ENCODE measurements around the gene HELZ2. TPM values are rescaled to one million over a fixed set of nuclear protein-coding genes. Genes with fewer than 3 reads are reported as not detected.

HELZ2 gene
- total RNA-seq, 1 donor from 2014 or later: 28.9 TPM

DNA sequence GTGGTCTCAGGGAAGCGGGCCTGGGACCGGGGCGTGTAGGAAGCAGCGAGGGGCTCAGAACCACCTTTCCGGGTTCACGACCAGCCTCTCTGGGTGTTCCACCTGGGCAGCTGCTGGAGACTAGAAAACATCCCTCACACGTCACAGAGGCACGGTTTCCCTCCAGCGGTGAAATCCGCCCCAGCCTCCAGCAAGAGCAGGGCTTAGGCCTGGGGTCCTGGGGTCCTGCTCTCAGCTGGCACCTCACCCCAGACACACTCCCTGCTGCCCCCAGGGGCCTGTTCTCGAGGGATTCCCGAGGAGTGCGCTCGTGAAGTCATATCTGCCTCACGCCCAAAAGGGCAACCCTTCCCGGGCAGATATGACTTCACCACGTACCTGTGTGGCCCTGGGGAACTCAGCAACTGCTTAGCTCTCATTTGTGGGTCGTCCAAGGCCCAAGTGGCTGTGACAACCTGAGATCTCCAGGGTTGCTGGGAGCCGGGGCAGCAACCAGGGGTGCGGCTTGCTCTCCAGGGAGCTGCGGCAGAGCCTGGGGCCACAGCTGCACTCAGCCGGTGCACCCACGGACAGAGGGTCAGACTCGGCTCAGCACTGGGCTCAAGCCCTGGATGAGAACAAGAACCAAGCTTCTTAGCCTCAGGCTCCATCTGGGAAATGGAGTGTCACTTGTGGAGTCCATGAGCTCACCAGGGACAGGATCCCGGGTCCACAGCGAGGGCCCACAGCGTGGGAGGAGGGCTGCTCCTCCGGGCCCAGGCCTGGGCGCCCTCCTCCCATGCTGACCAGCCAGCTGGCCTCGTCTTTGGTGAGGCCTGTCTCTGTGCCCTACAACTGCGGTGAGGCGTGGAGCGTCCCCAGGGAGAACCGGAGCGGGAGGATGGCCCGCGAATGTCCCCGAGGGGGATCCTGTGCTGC is 19.4 kb downstream of the HELZ2 start:
- CTCF ChIA-PET: interaction anchor here (0.7 kb wide), 1 partner anchor 17 kb away, joined by 3 read pairs; the partner anchor contains the start of gene PTK6
- POLR2A ChIA-PET: interaction anchor here (1.0 to 4.6 kb wide), 12 partner anchors 8 to 153 kb away, joined by 3 to 42 read pairs (median 6); partner anchors contain the start of genes ARFRP1, HELZ2, PTK6 and TNFRSF6B
- H3K4me1 Mint-ChIP-seq: peaks cover 41% of the 10 kb centered on the region
- H3K27me3 Mint-ChIP-seq: no peaks in the 10 kb centered on the region
- H3K27ac Mint-ChIP-seq: peak overlapping the region; percentile 83
- DNase-seq (peak; percentile 59), ATAC-seq (ENCODE audit: low read depth) (peak; percentile 9)
- intact Hi-C loops (cut with micrococcal nuclease): loop anchor here (1.0 to 5.0 kb wide), 4 partner anchors 13 to 403 kb away; partner anchors contain the start of genes HELZ2, LIME1, SLC2A4RG and UCKL1
- TF ChIP-seq, protein P1, sequence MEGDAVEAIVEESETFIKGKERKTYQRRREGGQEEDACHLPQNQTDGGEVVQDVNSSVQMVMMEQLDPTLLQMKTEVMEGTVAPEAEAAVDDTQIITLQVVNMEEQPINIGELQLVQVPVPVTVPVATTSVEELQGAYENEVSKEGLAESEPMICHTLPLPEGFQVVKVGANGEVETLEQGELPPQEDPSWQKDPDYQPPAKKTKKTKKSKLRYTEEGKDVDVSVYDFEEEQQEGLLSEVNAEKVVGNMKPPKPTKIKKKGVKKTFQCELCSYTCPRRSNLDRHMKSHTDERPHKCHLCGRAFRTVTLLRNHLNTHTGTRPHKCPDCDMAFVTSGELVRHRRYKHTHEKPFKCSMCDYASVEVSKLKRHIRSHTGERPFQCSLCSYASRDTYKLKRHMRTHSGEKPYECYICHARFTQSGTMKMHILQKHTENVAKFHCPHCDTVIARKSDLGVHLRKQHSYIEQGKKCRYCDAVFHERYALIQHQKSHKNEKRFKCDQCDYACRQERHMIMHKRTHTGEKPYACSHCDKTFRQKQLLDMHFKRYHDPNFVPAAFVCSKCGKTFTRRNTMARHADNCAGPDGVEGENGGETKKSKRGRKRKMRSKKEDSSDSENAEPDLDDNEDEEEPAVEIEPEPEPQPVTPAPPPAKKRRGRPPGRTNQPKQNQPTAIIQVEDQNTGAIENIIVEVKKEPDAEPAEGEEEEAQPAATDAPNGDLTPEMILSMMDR (IDR thresholded peaks at IDR 0.05): no peak
- H3K9me3 Mint-ChIP-seq: no peaks in the 10 kb centered on the region
- peak overlapping the region; percentile 84 for H3K4me3 Mint-ChIP-seq
- peaks cover 8% of the 10 kb centered on the region for H3K36me3 Mint-ChIP-seq (ENCODE audit: low read depth)

DNA sequence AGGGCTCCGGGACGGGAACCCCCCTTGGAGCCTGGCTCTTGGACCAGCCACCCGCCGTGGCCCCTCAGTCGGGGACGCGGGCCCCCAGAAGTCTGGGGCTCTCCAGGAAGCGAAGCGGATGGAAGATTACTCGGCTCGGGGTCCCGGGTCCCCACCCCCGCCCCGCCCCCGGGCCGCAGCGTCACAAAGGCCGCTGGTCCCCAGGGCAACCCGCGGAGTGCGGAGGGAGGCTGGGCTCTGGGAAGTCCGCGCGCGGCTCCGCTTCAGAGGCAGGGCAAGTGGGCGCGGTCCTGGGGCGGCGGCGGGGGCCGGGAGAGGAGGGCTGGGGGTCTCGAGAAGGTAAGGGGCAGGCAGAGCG is 20.1 kb downstream of the HELZ2 start, which contains the start of gene FNDC11:
FNDC11 (plus strand) TSS at position 227 of the 358 bp plus-strand sequence. CDS start 1,505 bp downstream, outside the sequence.
- intact Hi-C loops (cut with micrococcal nuclease): loop anchor here (1.0 to 5.0 kb wide), 8 partner anchors 13 to 403 kb away; partner anchors contain the start of genes GMEB2, HELZ2, LIME1 and PPDPF
- Mint-ChIP-seq H3K27ac (peak within 1 kb of the TSS; percentile 83), H3K36me3 (ENCODE audit: low read depth) (peaks cover 5% of the 10 kb centered on the region), H3K27me3 (no peaks in the 10 kb centered on the region), H3K4me1 (peaks cover 46% of the 10 kb centered on the region), H3K4me3 (peak within 1 kb of the TSS; percentile 84), H3K9me3 (no peaks in the 10 kb centered on the region)
- ATAC-seq (ENCODE audit: low read depth) (peak; percentile 29), DNase-seq (peak; percentile 70)
- TF ChIP-seq, protein P1 (IDR thresholded peaks at IDR 0.05): no peak
- ChIA-PET CTCF (no interaction called here), POLR2A (interaction anchor here (1.0 to 4.6 kb wide), 12 partner anchors 9 to 154 kb away, joined by 3 to 42 read pairs (median 6); partner anchors contain the start of genes ARFRP1, HELZ2, PTK6 and TNFRSF6B)

DNA sequence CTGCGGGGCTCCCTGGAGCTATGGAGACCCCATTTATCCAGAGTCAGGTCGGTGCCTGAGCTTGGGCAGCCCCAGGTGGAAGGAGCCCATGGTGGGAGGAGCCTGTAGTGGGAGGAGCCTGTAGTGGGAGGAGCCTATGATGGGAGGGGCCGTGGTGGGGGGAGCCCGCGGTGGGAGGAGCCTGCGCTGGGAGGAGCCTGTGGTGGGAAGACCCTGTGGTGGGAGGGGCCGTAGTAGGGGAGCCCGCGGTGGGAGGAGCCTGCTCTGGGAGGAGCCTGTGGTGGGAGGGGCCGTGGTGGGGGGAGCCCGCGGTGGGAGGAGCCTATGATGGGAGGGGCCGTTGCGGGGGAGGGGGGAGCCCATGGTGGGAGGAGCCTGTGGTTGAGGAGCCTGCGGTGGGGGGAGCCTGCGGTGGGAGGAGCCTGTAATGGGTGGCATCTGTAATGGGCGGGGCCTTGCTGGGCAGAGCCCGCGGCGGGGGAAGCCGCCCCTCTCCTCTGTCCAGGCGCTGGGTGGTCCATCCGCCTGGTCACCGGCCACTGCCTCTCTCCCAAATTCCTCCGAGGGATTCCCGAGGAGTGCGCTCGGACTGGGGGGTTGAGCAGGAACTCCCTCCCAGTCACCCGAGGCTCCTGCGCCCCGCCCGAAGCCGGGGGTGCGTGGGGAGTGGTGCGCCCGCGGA is 20.6 kb downstream of the HELZ2 start:
- H3K27me3 Mint-ChIP-seq: no peaks in the 10 kb centered on the region
- ChIA-PET CTCF (interaction anchor here (1.0 kb wide), 2 partner anchors 14 to 89 kb away, joined by 3 to 4 read pairs; no protein-coding TSS in a partner anchor), POLR2A (interaction anchor here (0.6 to 4.6 kb wide), 18 partner anchors 8 to 427 kb away, joined by 3 to 42 read pairs (median 5); partner anchors contain the start of genes GMEB2, HELZ2, PPDPF and PRPF6)
- intact Hi-C loops (cut with micrococcal nuclease): loop anchor here (1.0 to 5.0 kb wide), 6 partner anchors 15 to 404 kb away; partner anchors contain the start of genes GMEB2, LIME1, PPDPF and SLC2A4RG
- no peaks in the 10 kb centered on the region for H3K9me3 Mint-ChIP-seq
- peak; percentile 78 for ATAC-seq (ENCODE audit: low read depth)
- peaks cover 2% of the 10 kb centered on the region for H3K36me3 Mint-ChIP-seq (ENCODE audit: low read depth)
- DNase-seq: peak; percentile 86
- H3K4me3 Mint-ChIP-seq: peak overlapping the region; percentile 84
- TF ChIP-seq, protein P1 (IDR thresholded peaks at IDR 0.05): no peak
- H3K27ac Mint-ChIP-seq: peak overlapping the region; percentile 82
- H3K4me1 Mint-ChIP-seq: peaks cover 50% of the 10 kb centered on the region

DNA sequence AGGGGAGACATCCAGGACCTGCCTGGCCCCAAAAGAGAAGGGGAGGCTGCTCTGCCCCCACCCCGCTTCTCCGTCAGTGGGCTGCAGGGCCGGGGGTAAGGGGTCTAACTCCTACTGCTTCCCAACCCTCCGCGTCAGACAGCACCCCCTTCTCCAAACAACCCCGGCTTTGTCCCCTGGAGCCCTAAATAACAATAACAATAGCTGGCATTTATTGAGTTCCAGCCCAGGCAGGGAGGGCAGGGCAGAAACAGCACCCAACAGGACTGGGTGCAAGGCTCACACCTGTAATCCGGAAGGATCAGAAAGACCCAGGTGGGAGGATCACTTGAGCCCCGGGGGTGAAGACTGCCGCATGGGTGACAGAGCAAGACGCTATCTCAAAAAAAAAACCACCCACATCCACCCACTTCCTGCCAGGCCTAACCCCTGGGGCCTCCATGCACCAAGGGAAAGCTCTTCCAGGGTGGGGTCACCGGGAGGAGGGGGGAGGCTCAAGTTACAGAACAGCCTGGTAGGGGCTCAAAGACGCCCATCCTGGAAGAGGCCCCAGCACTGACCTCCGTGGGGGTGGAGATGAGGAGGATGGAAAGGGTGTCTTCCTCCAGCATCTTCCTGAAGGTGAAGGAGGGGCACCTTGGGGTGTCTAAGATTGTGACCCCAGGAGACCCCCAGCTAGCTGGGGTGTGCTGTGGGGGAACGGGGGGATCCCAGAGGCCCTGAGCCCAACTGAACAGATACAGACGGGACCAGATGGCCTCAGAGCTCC is 21.4 kb downstream of the HELZ2 start:
- Mint-ChIP-seq H3K27me3 (no peaks in the 10 kb centered on the region), H3K36me3 (ENCODE audit: low read depth) (peaks cover 2% of the 10 kb centered on the region), H3K4me1 (peaks cover 55% of the 10 kb centered on the region), H3K4me3 (peak overlapping the region; percentile 84), H3K9me3 (no peaks in the 10 kb centered on the region), H3K27ac (peak overlapping the region; percentile 82)
- TF ChIP-seq, protein P1 (IDR thresholded peaks at IDR 0.05): no peak
- ChIA-PET POLR2A (interaction anchor here (0.6 to 4.6 kb wide), 17 partner anchors 9 to 428 kb away, joined by 3 to 42 read pairs (median 5); partner anchors contain the start of genes GMEB2, HELZ2, PPDPF and PRPF6), CTCF (interaction anchor here (1.0 to 2.6 kb wide), 3 partner anchors 15 to 89 kb away, joined by 3 to 17 read pairs (median 4); partner anchors contain the start of gene PTK6)
- intact Hi-C loops (cut with micrococcal nuclease): loop anchor here (1.0 to 5.0 kb wide), 7 partner anchors 10 to 405 kb away; partner anchors contain the start of genes GMEB2, LIME1, PPDPF and SLC2A4RG
- ATAC-seq (ENCODE audit: low read depth): peak; percentile 36
- no peak for DNase-seq
